Activated T-helper 17 cell treated with anti-CD3 and anti-CD28 coated beads, Interleukin-2, amount 50 U/mL, for 72 hours (primary cell): ENCODE data around the gene ALK. TPM values are rescaled to one million over a fixed set of nuclear protein-coding genes. Genes with fewer than 3 reads are reported as not detected.

Experiments used
- ATAC-seq: fragments of 150-1000 bp; cut with Tn5 transposase; replicated peaks from 2 replicates; pipeline ENCODE4 v1.10.0; 2021; ENCODE audit warnings: mild to moderate bottlenecking, moderate library complexity
- H3K27ac Mint-ChIP-seq: one replicate; pipeline ENCODE4 v1.8.0; 2022; ENCODE audit warnings: mixed read lengths
- H3K27me3 Mint-ChIP-seq: one replicate; pipeline ENCODE4 v1.8.0; 2022; ENCODE audit warnings: mixed read lengths
- H3K36me3 Mint-ChIP-seq: one replicate; pipeline ENCODE4 v1.8.0; 2022; ENCODE audit warnings: low read depth, mild to moderate bottlenecking, mixed read lengths
- H3K4me1 Mint-ChIP-seq: one replicate; pipeline ENCODE4 v1.8.0; 2022; ENCODE audit warnings: mixed read lengths
- H3K4me3 Mint-ChIP-seq: one replicate; pipeline ENCODE4 v1.8.0; 2022; ENCODE audit warnings: mild to moderate bottlenecking, mixed read lengths
- H3K9me3 Mint-ChIP-seq: one replicate; pipeline ENCODE4 v1.8.0; 2022; ENCODE audit warnings: mixed read lengths
- total RNA-seq, 2 donors: library from RNA; stranded (reverse); gene quantifications; one replicate each; pipeline ENCODE4 v1.2.3, GENCODE V29; 2022

Gene ALK
- total RNA-seq, 2 donors from 2014 or later = not detected

DNA sequence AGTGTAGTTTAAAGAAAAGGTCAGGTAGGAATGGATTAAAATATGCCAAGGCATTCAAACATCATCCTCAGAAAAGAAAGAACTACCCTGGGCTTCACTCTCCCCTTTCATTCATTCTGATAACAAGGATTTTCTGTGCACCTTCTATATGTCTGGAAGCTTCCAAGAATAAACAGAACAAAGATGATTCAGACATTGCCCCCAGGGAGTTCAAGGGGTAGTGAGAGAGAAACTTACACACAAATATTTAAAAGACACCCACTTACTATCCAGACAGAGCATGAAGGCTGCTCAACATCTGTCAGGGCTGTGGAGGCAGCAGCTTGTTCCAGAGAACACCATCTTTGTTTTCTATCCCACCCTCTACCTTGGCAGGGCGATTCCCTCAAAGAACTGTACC lies 140.5 kb downstream of the ALK start:
- Mint-ChIP-seq H3K27me3 (peaks cover 17% of the 10 kb centered on the region), H3K9me3 (no peaks in the 10 kb centered on the region), H3K4me1 (no peaks in the 10 kb centered on the region), H3K27ac (no peak overlapping the region), H3K36me3 (no peaks in the 10 kb centered on the region), H3K4me3 (no peak overlapping the region)
- no peak for ATAC-seq

DNA sequence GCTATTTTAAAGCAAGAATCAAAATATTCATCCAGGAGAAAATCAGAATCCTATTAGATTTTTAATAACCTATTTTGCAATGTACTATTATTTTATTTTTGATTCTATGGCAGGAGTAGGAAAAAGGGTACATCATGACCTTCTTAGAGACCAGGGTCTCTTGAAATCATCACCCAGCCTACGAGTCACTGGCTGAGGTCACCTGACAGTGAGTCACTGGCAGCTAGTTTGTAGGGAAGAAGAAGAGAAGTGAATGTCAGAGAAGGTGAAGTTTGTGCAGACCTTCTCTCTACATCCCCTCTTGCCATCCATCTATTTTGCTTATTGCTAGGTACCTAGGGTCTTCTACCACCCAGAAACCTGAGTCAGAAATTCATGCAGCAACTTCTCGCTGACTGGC lies 144.2 kb downstream of the ALK start:
- ATAC-seq = no peak

DNA sequence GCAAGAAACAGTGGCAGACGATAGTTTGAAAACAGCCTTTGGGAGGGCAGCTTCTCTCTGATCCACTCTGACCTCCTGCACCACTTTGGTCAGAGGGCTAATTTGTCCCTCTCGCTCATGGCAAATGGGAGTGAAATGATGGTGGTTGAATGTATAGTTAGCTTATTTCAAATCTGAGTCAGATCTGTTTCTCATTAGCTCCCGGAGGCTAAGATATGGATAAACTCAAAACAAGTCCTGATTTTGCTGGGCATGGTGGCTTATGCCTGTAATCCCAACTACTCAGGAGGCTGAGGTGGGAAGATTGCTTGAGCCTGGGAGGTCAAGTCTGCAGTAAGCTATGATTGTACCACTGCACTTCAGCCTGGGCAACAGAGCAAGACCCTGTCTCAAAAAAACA lies 145.0 kb downstream of the ALK start:
- no peak overlapping the region for H3K4me3 Mint-ChIP-seq
- H3K27me3 Mint-ChIP-seq = peaks cover 10% of the 10 kb centered on the region
- no peaks in the 10 kb centered on the region for H3K36me3 Mint-ChIP-seq
- H3K27ac Mint-ChIP-seq = no peak overlapping the region
- no peaks in the 10 kb centered on the region for H3K4me1 Mint-ChIP-seq
- no peak for ATAC-seq
- no peaks in the 10 kb centered on the region for H3K9me3 Mint-ChIP-seq

More for the DNA sequence above, 144.2 kb downstream of the ALK start:
- Mint-ChIP-seq H3K36me3 (no peaks in the 10 kb centered on the region), H3K4me3 (no peak overlapping the region), H3K27ac (no peak overlapping the region), H3K4me1 (no peaks in the 10 kb centered on the region), H3K27me3 (peaks cover 10% of the 10 kb centered on the region), H3K9me3 (no peaks in the 10 kb centered on the region)

DNA sequence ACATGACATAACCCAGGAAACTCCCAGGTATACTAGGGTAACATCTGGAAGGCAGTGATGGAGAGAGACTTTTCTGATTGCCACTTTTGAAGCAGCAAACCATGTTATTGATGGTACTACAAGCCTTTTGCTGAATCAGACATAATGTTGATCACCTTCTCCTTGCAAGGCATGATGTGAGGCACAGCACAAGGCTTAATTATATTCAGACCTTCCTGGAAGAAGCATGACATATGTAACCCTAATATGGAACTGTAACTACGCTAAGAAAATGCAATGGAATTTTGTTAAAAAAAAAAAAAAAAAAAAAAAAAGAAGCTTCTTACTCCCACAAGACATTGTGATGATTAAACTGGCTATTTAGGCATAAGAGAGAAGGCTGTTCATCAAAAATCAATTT lies 145.4 kb downstream of the ALK start:
- H3K9me3 Mint-ChIP-seq = no peaks in the 10 kb centered on the region
- no peaks in the 10 kb centered on the region for H3K36me3 Mint-ChIP-seq
- H3K4me3 Mint-ChIP-seq = no peak overlapping the region
- H3K27ac Mint-ChIP-seq = no peak overlapping the region
- H3K4me1 Mint-ChIP-seq = no peaks in the 10 kb centered on the region
- no peak for ATAC-seq
- peaks cover 11% of the 10 kb centered on the region for H3K27me3 Mint-ChIP-seq

DNA sequence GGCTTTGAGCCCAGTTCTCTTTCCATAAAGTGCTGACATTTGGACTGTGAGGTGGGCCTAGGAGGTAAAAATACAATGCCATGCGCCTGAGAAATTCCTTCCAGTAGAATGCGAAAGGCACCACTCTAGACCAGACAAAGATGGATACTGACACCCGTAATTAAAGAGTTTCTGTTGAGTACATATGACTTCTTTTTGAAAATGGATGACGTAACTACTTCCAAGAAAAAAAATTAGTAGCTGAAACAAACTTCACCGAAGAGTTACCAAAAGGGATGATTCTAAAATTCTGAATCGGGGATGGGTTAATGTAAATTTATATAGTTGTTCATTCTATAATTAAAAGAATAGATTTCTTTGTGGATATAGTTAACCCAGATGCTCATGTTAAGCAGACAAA lies 146.8 kb downstream of the ALK start:
- H3K27me3 Mint-ChIP-seq = peaks cover 15% of the 10 kb centered on the region
- H3K27ac Mint-ChIP-seq = no peak overlapping the region
- ATAC-seq = no peak
- H3K36me3 Mint-ChIP-seq = no peaks in the 10 kb centered on the region
- H3K4me1 Mint-ChIP-seq = no peaks in the 10 kb centered on the region
- H3K9me3 Mint-ChIP-seq = no peaks in the 10 kb centered on the region
- H3K4me3 Mint-ChIP-seq = no peak overlapping the region

DNA sequence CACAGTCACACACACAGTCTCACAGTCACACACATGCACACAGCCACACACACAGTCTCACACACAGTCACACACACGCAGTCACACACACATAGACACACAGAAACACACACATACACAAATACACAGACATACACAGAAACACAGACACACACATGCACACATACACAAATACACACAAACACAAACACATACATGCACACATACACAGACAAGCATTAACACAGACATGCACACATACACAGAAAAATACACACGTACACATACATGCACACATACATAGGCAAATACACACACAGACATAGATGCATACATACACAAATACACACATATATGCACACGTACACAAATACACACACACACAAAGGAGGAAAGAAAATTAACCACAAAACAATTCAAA lies 150.5 kb downstream of the ALK start:
- H3K27me3 Mint-ChIP-seq = peaks cover 22% of the 10 kb centered on the region
- no peak overlapping the region for H3K27ac Mint-ChIP-seq
- H3K4me3 Mint-ChIP-seq = no peak overlapping the region
- H3K4me1 Mint-ChIP-seq = no peaks in the 10 kb centered on the region
- no peaks in the 10 kb centered on the region for H3K9me3 Mint-ChIP-seq
- no peak for ATAC-seq
- no peaks in the 10 kb centered on the region for H3K36me3 Mint-ChIP-seq

DNA sequence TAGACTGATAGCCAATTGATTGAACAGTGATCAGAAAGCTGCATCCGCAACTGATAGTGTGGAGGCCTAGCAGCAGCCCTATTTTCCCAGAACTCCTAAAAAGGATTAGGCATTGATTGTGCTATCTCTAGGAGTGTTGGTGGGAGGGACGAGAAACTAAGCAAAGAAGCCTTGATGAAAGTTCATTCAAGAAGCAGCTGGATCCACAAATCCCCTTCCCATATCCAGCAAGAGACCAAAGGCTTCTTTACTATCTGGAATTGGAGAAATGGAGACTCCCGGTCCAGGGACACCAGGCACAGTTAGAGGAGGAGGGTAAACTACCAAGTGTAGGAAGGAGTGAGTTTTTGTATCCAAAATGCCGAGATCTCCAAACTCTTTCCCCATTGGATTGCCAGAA lies 151.5 kb downstream of the ALK start:
- no peaks in the 10 kb centered on the region for H3K9me3 Mint-ChIP-seq
- no peaks in the 10 kb centered on the region for H3K4me1 Mint-ChIP-seq
- H3K27ac Mint-ChIP-seq = no peak overlapping the region
- H3K27me3 Mint-ChIP-seq = peaks cover 19% of the 10 kb centered on the region
- no peak overlapping the region for H3K4me3 Mint-ChIP-seq
- ATAC-seq = no peak
- H3K36me3 Mint-ChIP-seq = no peaks in the 10 kb centered on the region

DNA sequence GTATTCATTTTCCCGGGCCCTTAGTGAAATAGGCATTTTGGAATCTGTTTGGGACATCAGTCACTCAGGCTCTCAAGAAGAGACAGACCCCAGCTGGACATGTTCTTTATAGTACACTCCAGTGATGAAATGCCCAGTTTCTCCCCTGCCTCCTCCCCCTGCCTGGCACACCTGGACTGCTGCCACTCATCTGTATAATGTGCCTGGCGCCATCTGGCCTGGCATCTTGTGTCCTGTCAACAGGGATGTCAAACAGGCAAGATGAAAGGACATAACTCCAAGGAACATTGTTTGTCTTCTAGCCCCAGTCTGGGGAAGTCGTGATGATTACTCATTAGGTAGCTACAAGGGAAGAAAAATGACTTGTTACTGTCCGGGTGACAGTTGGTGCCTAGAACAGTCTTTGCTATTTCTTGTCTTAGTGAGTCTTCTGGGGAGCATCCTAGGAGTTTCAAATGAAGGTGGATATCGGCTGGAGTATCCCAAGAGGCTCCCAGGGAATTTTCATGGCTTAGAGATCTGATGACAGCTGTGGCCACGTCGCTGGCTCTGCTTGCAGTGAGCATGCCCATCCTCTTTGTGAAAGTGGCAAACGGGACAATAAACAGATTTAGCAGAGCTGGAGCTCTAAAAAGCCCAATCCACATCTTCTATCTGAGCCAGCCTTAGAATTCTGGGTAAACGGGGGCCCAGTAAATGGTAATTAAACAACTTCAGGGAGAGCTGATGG lies 153.6 kb downstream of the ALK start:
- Mint-ChIP-seq H3K9me3 (no peaks in the 10 kb centered on the region), H3K4me1 (no peaks in the 10 kb centered on the region), H3K36me3 (no peaks in the 10 kb centered on the region), H3K4me3 (no peak overlapping the region), H3K27ac (no peak overlapping the region), H3K27me3 (peaks cover 16% of the 10 kb centered on the region)
- ATAC-seq = no peak

DNA sequence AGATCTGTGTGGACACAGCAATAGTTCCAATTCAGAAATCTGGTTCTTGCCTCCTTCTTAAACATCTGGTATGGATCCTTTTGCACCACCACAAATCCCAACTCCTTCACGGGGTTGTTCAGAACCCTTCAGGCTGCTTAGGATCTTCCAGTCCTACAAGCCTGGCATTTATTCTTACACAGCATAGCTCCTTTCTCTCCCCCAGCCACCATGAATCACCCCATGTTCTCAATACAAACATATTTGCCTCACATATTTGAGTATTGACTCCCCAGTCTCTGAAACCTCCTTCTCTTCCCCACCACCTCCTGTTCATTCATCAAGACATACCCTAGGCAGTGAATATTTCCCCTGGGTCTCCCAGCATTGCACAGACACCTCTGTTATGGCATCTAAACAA lies 155.2 kb downstream of the ALK start:
- Mint-ChIP-seq H3K36me3 (no peaks in the 10 kb centered on the region), H3K27me3 (peaks cover 18% of the 10 kb centered on the region)
- no peak for ATAC-seq

DNA sequence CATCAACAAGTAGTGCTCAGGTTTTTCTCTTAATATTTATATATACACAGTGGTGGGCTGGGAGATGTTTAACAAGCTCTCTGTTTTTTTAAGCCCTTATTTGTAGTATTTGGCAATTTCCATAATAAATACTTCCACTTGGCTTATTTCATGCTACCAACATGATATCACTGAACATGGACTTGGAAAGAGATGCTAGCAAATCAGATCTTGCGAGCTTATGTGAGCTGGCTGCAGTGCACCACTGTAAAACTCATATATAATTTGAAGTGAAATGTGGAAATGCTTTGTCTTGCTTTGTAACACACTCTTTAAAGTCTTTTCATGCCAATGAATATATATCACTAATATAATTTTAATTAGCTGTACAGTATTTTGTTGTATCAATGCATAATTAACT lies 155.7 kb downstream of the ALK start:
- Mint-ChIP-seq H3K27ac (no peak overlapping the region), H3K4me3 (no peak overlapping the region), H3K27me3 (peaks cover 14% of the 10 kb centered on the region), H3K4me1 (no peaks in the 10 kb centered on the region), H3K36me3 (no peaks in the 10 kb centered on the region), H3K9me3 (no peaks in the 10 kb centered on the region)
- no peak for ATAC-seq

More for the DNA sequence above, 155.2 kb downstream of the ALK start:
- H3K27ac Mint-ChIP-seq = no peak overlapping the region
- H3K4me3 Mint-ChIP-seq = no peak overlapping the region
- no peaks in the 10 kb centered on the region for H3K9me3 Mint-ChIP-seq
- no peaks in the 10 kb centered on the region for H3K4me1 Mint-ChIP-seq

DNA sequence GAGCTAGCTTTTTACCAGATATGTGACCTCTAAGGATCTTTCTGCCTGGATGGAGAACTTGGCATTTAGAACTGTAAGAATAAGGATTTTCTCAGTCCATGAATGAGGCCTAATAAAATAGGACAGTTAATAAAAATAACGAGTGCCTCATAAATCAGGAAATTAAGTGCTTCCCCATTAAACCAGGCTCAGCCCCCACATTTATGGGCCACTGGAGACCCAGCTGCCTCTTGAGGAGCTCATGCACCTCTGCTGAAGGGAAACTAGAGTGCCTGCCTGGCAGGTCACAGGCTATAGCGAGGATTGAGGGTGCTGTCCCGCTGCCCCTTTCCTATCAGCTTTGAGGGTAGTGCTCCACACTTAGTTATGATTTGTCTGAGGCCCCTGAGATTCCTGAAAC lies 158.0 kb downstream of the ALK start:
- H3K9me3 Mint-ChIP-seq = no peaks in the 10 kb centered on the region
- H3K27ac Mint-ChIP-seq = no peak overlapping the region
- H3K27me3 Mint-ChIP-seq = peaks cover 15% of the 10 kb centered on the region
- ATAC-seq = no peak
- no peaks in the 10 kb centered on the region for H3K4me1 Mint-ChIP-seq
- H3K4me3 Mint-ChIP-seq = no peak overlapping the region
- H3K36me3 Mint-ChIP-seq = no peaks in the 10 kb centered on the region

DNA sequence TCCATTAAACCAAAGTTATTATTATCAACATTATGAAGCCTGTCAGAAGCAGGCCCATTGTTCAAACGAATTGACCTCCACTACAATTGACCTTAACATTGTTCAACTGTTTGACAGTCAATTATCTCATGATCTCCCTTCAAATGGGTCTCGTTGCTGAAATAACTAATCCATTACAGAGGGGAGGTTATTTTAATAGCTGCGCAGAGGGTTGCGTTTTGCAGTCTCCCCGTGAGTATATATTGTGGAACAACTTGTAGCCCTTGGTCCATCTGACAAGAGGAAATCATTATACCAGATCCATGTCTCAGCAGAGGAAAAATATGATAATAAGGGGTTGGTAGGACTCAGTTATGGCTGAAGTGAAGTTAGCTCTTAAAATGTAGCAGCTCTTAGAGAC lies 159.1 kb downstream of the ALK start:
- Mint-ChIP-seq H3K9me3 (no peaks in the 10 kb centered on the region), H3K4me1 (no peaks in the 10 kb centered on the region), H3K4me3 (no peak overlapping the region), H3K27ac (no peak overlapping the region), H3K27me3 (peaks cover 15% of the 10 kb centered on the region), H3K36me3 (no peaks in the 10 kb centered on the region)
- no peak for ATAC-seq

DNA sequence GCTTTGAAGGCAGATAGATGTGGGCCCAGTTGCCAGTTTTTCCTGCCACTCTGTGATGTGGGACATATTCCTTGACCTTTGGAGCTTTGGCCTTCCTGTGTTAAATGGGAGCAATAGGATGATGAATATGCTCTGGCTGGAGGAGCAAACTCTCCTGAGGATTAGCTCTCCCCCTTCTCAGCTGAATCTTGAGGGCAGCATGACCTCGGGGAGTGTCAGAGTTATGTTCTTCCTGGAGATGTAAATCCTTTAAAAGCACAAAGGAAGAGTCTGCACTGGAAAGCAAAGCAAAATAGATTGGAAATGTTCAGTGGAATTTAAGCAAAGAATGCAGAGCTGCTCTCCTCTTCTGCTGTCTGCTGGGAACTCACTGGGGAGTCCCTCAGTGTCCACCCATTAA lies 160.1 kb downstream of the ALK start:
- Mint-ChIP-seq H3K27me3 (peaks cover 13% of the 10 kb centered on the region), H3K4me3 (no peak overlapping the region), H3K36me3 (no peaks in the 10 kb centered on the region), H3K9me3 (no peaks in the 10 kb centered on the region), H3K27ac (no peak overlapping the region), H3K4me1 (no peaks in the 10 kb centered on the region)
- no peak for ATAC-seq

DNA sequence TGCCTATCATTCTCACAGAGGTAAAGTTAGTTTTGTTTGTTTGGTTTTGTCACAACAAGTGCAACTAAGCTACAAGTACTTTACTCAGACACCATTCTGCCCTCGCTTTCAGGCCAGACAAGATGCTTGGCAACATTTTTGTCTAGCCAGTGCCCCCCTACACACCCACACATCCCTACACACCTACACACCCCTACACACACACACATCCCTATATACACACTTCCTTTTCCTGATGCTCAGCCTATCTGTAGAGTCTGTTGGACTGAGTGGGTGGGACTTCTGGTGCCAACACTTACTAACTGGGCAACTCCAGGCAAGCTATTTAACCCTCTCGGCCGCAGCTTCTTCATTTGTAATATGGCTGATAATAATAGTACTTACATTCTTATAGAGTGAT lies 161.4 kb downstream of the ALK start:
- H3K27ac Mint-ChIP-seq = no peak overlapping the region
- peaks cover 11% of the 10 kb centered on the region for H3K27me3 Mint-ChIP-seq
- H3K36me3 Mint-ChIP-seq = no peaks in the 10 kb centered on the region

DNA sequence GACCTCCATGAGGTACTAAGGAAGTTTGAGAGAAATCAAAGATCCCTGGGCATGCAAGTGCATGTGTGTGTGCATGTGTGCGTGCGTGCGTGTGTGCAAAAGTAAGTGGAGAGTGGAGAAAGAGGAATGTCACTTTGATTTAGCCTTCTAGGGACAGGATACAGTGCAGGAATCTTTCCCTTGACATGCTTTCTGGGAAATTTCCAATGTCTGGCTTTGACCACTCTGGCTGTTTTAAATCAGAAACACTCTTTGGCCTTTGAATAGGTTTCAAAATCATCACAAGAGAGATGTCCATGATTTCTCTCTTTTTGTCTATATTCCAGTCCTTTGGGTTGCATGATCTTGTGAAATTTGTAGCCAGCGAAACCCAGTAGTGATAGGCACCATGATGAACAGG lies 162.0 kb downstream of the ALK start:
- Mint-ChIP-seq H3K27me3 (peaks cover 11% of the 10 kb centered on the region), H3K27ac (no peak overlapping the region), H3K9me3 (no peaks in the 10 kb centered on the region), H3K36me3 (no peaks in the 10 kb centered on the region), H3K4me3 (no peak overlapping the region), H3K4me1 (no peaks in the 10 kb centered on the region)
- ATAC-seq = no peak

More for the DNA sequence above, 161.4 kb downstream of the ALK start:
- H3K9me3 Mint-ChIP-seq = no peaks in the 10 kb centered on the region
- no peak for ATAC-seq
- H3K4me1 Mint-ChIP-seq = no peaks in the 10 kb centered on the region
- no peak overlapping the region for H3K4me3 Mint-ChIP-seq

DNA sequence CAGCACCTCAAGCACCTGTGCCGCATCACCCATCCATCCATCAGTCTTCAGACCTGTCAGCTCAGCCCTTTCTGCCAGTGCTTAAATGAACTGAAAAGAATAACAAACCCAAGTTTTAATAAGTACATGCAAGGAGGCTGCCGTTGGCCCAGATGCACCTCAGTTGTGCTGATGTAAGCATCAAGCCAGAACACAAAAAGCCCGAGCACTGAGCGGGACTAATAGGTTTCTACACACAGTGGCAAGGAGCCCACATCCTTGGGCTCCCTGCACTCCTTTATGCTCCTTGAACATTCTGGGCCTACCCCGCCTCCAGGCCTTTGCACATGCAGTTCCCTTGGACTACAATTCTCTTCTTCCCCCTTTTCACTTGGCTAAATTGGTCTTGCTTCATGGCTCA lies 165.6 kb downstream of the ALK start:
- Mint-ChIP-seq H3K4me3 (no peak overlapping the region), H3K4me1 (no peaks in the 10 kb centered on the region), H3K27ac (no peak overlapping the region), H3K9me3 (no peaks in the 10 kb centered on the region), H3K36me3 (no peaks in the 10 kb centered on the region), H3K27me3 (peaks cover 9% of the 10 kb centered on the region)
- no peak for ATAC-seq
